ENCODE measurements around the gene ZNF581. TPM values are rescaled to one million over a fixed set of nuclear protein-coding genes. Genes with fewer than 3 reads are reported as not detected.
A peak's percentile ranks its signal among the peaks of the same experiment; 100 is the strongest.

The ZNF581 gene
- 29.6 and 33.8 TPM in 2 replicates for total RNA-seq
- long read RNA-seq, transcript ZNF581-201 (2 exons, 1,298 nt): major isoform, 14 of 16 reads
- long read RNA-seq, partial matches to known transcripts: 1 of 16 reads
- long read RNA-seq, other reads (novel, unspliced or antisense): 1 of 16 reads

- DNase-seq (ENCODE audit: extremely low spot score, unreplicated experiment): peak; percentile 90
- H3K27ac Mint-ChIP-seq (ENCODE audit: unreplicated experiment): peak within 1 kb of the TSS; percentile 96
These were observed at the start of gene ZNF581 for GRCh38 chr19:55643003-55643886. TSS of gene ZNF581 (plus strand) at chr19:55643649. CDS start at chr19:55644572, 923 bp downstream.

GRCh38 chr19:55594996-55595545 lies 48.4 kb upstream of the ZNF581 start:
- no peaks in the 10 kb centered on the region for H3K27me3 Mint-ChIP-seq (ENCODE audit: unreplicated experiment)
- DNase-seq (ENCODE audit: extremely low spot score, unreplicated experiment): no peak
- H3K4me3 Mint-ChIP-seq (ENCODE audit: unreplicated experiment): no peak overlapping the region
- H3K4me1 Mint-ChIP-seq (ENCODE audit: unreplicated experiment): peaks cover 5% of the 10 kb centered on the region
- H3K9me3 Mint-ChIP-seq (ENCODE audit: unreplicated experiment): no peaks in the 10 kb centered on the region
- peak overlapping the region; percentile 3 for H3K27ac Mint-ChIP-seq (ENCODE audit: unreplicated experiment)
- peaks cover 36% of the 10 kb centered on the region for H3K36me3 Mint-ChIP-seq (ENCODE audit: unreplicated experiment)
- no peak for TF ChIP-seq CTCF (IDR thresholded peaks at IDR 0.05)

More at GRCh38 chr19:55643003-55643886, at the start of gene ZNF581:
- Mint-ChIP-seq H3K4me3 (ENCODE audit: unreplicated experiment) (peak within 1 kb of the TSS; percentile 93), H3K36me3 (ENCODE audit: unreplicated experiment) (peaks cover 9% of the 10 kb centered on the region), H3K9me3 (ENCODE audit: unreplicated experiment) (no peaks in the 10 kb centered on the region), H3K27me3 (ENCODE audit: unreplicated experiment) (no peaks in the 10 kb centered on the region), H3K4me1 (ENCODE audit: unreplicated experiment) (peaks cover 56% of the 10 kb centered on the region)
- TF ChIP-seq CTCF (IDR thresholded peaks at IDR 0.05): no peak

GRCh38 chr19:55596304-55596703 lies 47.1 kb upstream of the ZNF581 start:
- Mint-ChIP-seq H3K9me3 (ENCODE audit: unreplicated experiment) (no peaks in the 10 kb centered on the region), H3K27ac (ENCODE audit: unreplicated experiment) (no peak overlapping the region)

GRCh38 chr19:55597501-55597921 lies 45.9 kb upstream of the ZNF581 start:
- DNase-seq (ENCODE audit: extremely low spot score, unreplicated experiment): no peak
- Mint-ChIP-seq H3K4me3 (ENCODE audit: unreplicated experiment) (no peak overlapping the region), H3K4me1 (ENCODE audit: unreplicated experiment) (peaks cover 14% of the 10 kb centered on the region), H3K27me3 (ENCODE audit: unreplicated experiment) (no peaks in the 10 kb centered on the region), H3K9me3 (ENCODE audit: unreplicated experiment) (no peaks in the 10 kb centered on the region), H3K36me3 (ENCODE audit: unreplicated experiment) (peaks cover 31% of the 10 kb centered on the region), H3K27ac (ENCODE audit: unreplicated experiment) (no peak overlapping the region)
- TF ChIP-seq CTCF (IDR thresholded peaks at IDR 0.05): no peak

More at GRCh38 chr19:55596304-55596703, 47.1 kb upstream of the ZNF581 start:
- DNase-seq (ENCODE audit: extremely low spot score, unreplicated experiment): no peak
- TF ChIP-seq CTCF (IDR thresholded peaks at IDR 0.05): no peak
- H3K4me3 Mint-ChIP-seq (ENCODE audit: unreplicated experiment): no peak overlapping the region
- no peaks in the 10 kb centered on the region for H3K27me3 Mint-ChIP-seq (ENCODE audit: unreplicated experiment)
- H3K4me1 Mint-ChIP-seq (ENCODE audit: unreplicated experiment): peaks cover 11% of the 10 kb centered on the region
- H3K36me3 Mint-ChIP-seq (ENCODE audit: unreplicated experiment): peaks cover 35% of the 10 kb centered on the region

GRCh38 chr19:55598034-55598433 lies 45.4 kb upstream of the ZNF581 start:
- no peak for DNase-seq (ENCODE audit: extremely low spot score, unreplicated experiment)
- Mint-ChIP-seq H3K4me1 (ENCODE audit: unreplicated experiment) (peaks cover 14% of the 10 kb centered on the region), H3K27me3 (ENCODE audit: unreplicated experiment) (no peaks in the 10 kb centered on the region), H3K36me3 (ENCODE audit: unreplicated experiment) (peaks cover 31% of the 10 kb centered on the region), H3K27ac (ENCODE audit: unreplicated experiment) (no peak overlapping the region), H3K9me3 (ENCODE audit: unreplicated experiment) (no peaks in the 10 kb centered on the region), H3K4me3 (ENCODE audit: unreplicated experiment) (no peak overlapping the region)
- no peak for TF ChIP-seq CTCF (IDR thresholded peaks at IDR 0.05)
